Neural cell (in vitro differentiated cells): ENCODE results near the gene CHRM4. TPM values are rescaled to one million over a fixed set of nuclear protein-coding genes. Genes with fewer than 3 reads are reported as not detected.

Source experiments
- H2AFZ ChIP-seq: fragments of 200-600, 300-800 bp; sonication (generic), shearing (Covaris generic); 2 replicates; pipeline ENCODE4 v1.6.0; 2014; ENCODE audit warnings: low read depth, mild to moderate bottlenecking, antibody characterized with exemption, low read length, moderate library complexity
- H3F3A ChIP-seq: fragments of 200-600 bp; shearing (Covaris generic); 2 replicates; pipeline ENCODE4 v1.6.1; 2016; ENCODE audit warnings: mild to moderate bottlenecking, moderate library complexity, mixed read lengths, antibody characterized with exemption, low read length; ENCODE audit not compliant: insufficient read depth, poor library complexity, severe bottlenecking
- H3K27ac ChIP-seq: fragments of 200-600, 300-800 bp; sonication (generic), shearing (Covaris generic); 2 replicates; pipeline ENCODE4 v1.5.1; 2014; ENCODE audit warnings: mild to moderate bottlenecking, low read length, moderate library complexity
- H3K27me3 ChIP-seq: fragments of 300-800, 200-600 bp; sonication (generic), shearing (Covaris generic); 2 replicates; pipeline ENCODE4 v1.6.0; 2014; ENCODE audit warnings: mild to moderate bottlenecking, low read depth, low read length, moderate library complexity; ENCODE audit not compliant: insufficient read depth
- H3K36me3 ChIP-seq: fragments of 300-800, 200-600 bp; sonication (generic), shearing (Covaris generic); 2 replicates; pipeline ENCODE4 v1.5.1; 2014; ENCODE audit warnings: mild to moderate bottlenecking, antibody characterized with exemption, low read length, moderate library complexity; ENCODE audit not compliant: insufficient read depth
- H3K4me2 ChIP-seq: fragments of 300-800, 200-600 bp; sonication (generic), shearing (Covaris generic); 2 replicates; pipeline ENCODE4 v1.6.0; 2014; ENCODE audit warnings: mild to moderate bottlenecking, low read length
- H3K4me3 ChIP-seq: fragments of 300-800, 200-600 bp; sonication (generic), shearing (Covaris generic); 2 replicates; pipeline ENCODE4 v1.5.1; 2014; ENCODE audit warnings: mild to moderate bottlenecking, low read length, moderate library complexity
- H3K79me2 ChIP-seq: fragments of 200-600 bp; shearing (Covaris generic); replicated peaks from 2 replicates; pipeline ENCODE4 v1.6.0; 2014; ENCODE audit warnings: mild to moderate bottlenecking, low read length, moderate library complexity; ENCODE audit not compliant: insufficient read depth
- H3K9ac ChIP-seq: fragments of 300-800, 200-600 bp; sonication (generic), shearing (Covaris generic); 2 replicates; pipeline ENCODE4 v1.6.1; 2016; ENCODE audit warnings: mild to moderate bottlenecking, low read length, mixed read lengths
- H3K9me2 ChIP-seq: fragments of 200-600 bp; shearing (Covaris generic); 2 replicates; pipeline ENCODE4 v1.6.1; 2016; ENCODE audit warnings: mild to moderate bottlenecking, low read length, mixed read lengths; ENCODE audit not compliant: insufficient read depth
- H3K9me3 ChIP-seq: fragments of 200-600, 300-800 bp; sonication (generic), shearing (Covaris generic); 2 replicates; pipeline ENCODE4 v1.6.1; 2016; ENCODE audit warnings: mild to moderate bottlenecking, mixed run types, low read length, moderate library complexity, mixed read lengths
- H4K20me1 ChIP-seq: fragments of 200-600 bp; shearing (Covaris generic); 2 replicates; pipeline ENCODE4 v1.6.1; 2016; ENCODE audit warnings: mild to moderate bottlenecking, mixed run types; ENCODE audit not compliant: insufficient read depth
- EP300 ChIP-seq: fragments of 450-650 bp; conservative IDR thresholded peaks from 2 replicates; pipeline ENCODE4 v1.6.1; 2014; ENCODE audit warnings: antibody characterized with exemption, mild to moderate bottlenecking, moderate library complexity; ENCODE audit not compliant: poor library complexity, severe bottlenecking
- EZH2 ChIP-seq: fragments of 200-600, 300-800 bp; shearing (Covaris generic), sonication (generic); IDR thresholded peaks from 2 replicates; pipeline ENCODE4 v1.6.1; 2014; ENCODE audit warnings: antibody characterized with exemption, low read length, borderline replicate concordance, mild to moderate bottlenecking; ENCODE audit not compliant: insufficient read depth, poor library complexity, severe bottlenecking
- MXI1 ChIP-seq: fragments of 450-650 bp; conservative IDR thresholded peaks from 2 replicates; pipeline ENCODE4 v1.6.1; 2014; ENCODE audit warnings: antibody characterized with exemption, mild to moderate bottlenecking; ENCODE audit not compliant: poor library complexity, severe bottlenecking
- POLR2AphosphoS5 ChIP-seq: IDR thresholded peaks from 2 replicates; pipeline ENCODE4 v1.6.1; 2012
- RAD21 ChIP-seq: fragments of 450-650 bp; conservative IDR thresholded peaks from 2 replicates; pipeline ENCODE4 v1.6.1; 2014; ENCODE audit warnings: antibody characterized with exemption, mild to moderate bottlenecking, moderate library complexity
- SMC3 ChIP-seq: fragments of 450-650 bp; conservative IDR thresholded peaks from 2 replicates; pipeline ENCODE4 v1.6.1; 2014; ENCODE audit warnings: antibody characterized with exemption, mild to moderate bottlenecking, moderate library complexity; ENCODE audit not compliant: poor library complexity
- TAF1 ChIP-seq: IDR thresholded peaks from 2 replicates; pipeline ENCODE4 v1.6.1; 2012; ENCODE audit warnings: low read depth
- polyA plus RNA-seq: library from polyadenylated mRNA; depleted of rRNA; stranded (reverse); fragments of >200 nt; gene quantifications from 2 replicates; pipeline ENCODE4 v1.2.3, GENCODE V29; 2014
- TF ChIP-seq, protein P1 (sequence below): IDR thresholded peaks from 2 replicates; pipeline ENCODE4 v1.6.1; 2012; ENCODE audit warnings: borderline replicate concordance
- TF ChIP-seq, protein P2 (sequence below): fragments of 450-650 bp; IDR thresholded peaks from 2 replicates; pipeline ENCODE4 v1.5.1; 2014; ENCODE audit warnings: antibody characterized with exemption, mild to moderate bottlenecking, moderate library complexity; ENCODE audit not compliant: poor library complexity, severe bottlenecking

CHRM4 gene
- polyA plus RNA-seq, 1 donor from 2014 or later = 8.2 TPM

DNA sequence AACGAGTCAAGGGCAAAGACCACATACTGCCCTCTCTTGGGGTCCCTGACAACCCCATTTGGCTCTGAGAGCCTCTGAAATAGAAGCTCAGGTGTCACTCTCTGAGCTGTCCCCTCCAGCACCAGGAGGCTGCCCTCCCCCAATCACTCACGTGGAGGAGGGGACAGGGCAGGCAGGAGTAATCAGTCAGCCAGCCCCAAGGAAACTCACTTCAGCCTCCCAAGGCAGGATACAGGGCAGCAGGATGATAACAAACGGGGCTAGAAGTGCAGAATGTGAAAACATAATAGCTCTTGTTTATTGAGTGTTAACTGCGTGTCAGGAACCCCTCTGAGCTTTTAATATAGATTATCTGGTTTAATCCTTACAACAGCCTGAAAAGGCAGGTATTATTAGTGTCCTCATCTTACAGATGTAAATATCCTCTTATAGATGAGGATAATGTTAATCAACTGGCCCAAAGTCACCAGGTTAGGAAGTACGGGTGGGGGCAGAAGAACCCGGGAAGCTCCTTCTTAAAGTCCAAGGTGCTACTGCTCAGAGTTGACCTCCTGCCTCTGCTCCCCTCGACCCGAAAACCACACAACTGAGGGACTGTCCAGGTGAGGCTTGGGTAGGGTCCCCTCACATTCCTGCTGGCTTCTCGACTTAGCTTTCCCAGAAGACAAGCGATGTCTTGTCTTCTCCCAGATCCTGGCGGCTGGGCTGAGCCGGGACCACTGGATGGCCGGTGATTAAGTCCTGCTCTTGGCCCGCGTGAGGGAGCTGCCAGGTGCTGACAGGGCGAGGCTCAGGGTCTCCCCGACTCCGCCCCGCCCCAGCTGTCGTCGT lies 2.7 kb downstream of the CHRM4 start:
- H3K9me2 ChIP-seq = no peaks in the 10 kb centered on the region
- no peaks in the 10 kb centered on the region for H4K20me1 ChIP-seq
- H3K9ac ChIP-seq = peak overlapping the region; percentile 42
- no peak overlapping the region for H3K4me2 ChIP-seq
- no peak overlapping the region for H2AFZ ChIP-seq
- H3K9me3 ChIP-seq = no peaks in the 10 kb centered on the region
- H3K36me3 ChIP-seq = no peaks in the 10 kb centered on the region
- H3K27me3 ChIP-seq = peaks cover 48% of the 10 kb centered on the region
- no peaks in the 10 kb centered on the region for H3F3A ChIP-seq
- peak overlapping the region; percentile 71 for H3K4me3 ChIP-seq
- no peak for TF ChIP-seq SMC3
- TF ChIP-seq POLR2AphosphoS5 = no peak
- TF ChIP-seq MXI1 = no peak
- TF ChIP-seq RAD21 = no peak
- TF ChIP-seq, protein P1, sequence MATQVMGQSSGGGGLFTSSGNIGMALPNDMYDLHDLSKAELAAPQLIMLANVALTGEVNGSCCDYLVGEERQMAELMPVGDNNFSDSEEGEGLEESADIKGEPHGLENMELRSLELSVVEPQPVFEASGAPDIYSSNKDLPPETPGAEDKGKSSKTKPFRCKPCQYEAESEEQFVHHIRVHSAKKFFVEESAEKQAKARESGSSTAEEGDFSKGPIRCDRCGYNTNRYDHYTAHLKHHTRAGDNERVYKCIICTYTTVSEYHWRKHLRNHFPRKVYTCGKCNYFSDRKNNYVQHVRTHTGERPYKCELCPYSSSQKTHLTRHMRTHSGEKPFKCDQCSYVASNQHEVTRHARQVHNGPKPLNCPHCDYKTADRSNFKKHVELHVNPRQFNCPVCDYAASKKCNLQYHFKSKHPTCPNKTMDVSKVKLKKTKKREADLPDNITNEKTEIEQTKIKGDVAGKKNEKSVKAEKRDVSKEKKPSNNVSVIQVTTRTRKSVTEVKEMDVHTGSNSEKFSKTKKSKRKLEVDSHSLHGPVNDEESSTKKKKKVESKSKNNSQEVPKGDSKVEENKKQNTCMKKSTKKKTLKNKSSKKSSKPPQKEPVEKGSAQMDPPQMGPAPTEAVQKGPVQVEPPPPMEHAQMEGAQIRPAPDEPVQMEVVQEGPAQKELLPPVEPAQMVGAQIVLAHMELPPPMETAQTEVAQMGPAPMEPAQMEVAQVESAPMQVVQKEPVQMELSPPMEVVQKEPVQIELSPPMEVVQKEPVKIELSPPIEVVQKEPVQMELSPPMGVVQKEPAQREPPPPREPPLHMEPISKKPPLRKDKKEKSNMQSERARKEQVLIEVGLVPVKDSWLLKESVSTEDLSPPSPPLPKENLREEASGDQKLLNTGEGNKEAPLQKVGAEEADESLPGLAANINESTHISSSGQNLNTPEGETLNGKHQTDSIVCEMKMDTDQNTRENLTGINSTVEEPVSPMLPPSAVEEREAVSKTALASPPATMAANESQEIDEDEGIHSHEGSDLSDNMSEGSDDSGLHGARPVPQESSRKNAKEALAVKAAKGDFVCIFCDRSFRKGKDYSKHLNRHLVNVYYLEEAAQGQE = no peak
- no peak for TF ChIP-seq EZH2
- TF ChIP-seq TAF1 = no peak
- TF ChIP-seq, protein P2, sequence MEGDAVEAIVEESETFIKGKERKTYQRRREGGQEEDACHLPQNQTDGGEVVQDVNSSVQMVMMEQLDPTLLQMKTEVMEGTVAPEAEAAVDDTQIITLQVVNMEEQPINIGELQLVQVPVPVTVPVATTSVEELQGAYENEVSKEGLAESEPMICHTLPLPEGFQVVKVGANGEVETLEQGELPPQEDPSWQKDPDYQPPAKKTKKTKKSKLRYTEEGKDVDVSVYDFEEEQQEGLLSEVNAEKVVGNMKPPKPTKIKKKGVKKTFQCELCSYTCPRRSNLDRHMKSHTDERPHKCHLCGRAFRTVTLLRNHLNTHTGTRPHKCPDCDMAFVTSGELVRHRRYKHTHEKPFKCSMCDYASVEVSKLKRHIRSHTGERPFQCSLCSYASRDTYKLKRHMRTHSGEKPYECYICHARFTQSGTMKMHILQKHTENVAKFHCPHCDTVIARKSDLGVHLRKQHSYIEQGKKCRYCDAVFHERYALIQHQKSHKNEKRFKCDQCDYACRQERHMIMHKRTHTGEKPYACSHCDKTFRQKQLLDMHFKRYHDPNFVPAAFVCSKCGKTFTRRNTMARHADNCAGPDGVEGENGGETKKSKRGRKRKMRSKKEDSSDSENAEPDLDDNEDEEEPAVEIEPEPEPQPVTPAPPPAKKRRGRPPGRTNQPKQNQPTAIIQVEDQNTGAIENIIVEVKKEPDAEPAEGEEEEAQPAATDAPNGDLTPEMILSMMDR = no peak
- no peak for TF ChIP-seq EP300
- no peak overlapping the region for H3K27ac ChIP-seq
- no peaks in the 10 kb centered on the region for H3K79me2 ChIP-seq

DNA sequence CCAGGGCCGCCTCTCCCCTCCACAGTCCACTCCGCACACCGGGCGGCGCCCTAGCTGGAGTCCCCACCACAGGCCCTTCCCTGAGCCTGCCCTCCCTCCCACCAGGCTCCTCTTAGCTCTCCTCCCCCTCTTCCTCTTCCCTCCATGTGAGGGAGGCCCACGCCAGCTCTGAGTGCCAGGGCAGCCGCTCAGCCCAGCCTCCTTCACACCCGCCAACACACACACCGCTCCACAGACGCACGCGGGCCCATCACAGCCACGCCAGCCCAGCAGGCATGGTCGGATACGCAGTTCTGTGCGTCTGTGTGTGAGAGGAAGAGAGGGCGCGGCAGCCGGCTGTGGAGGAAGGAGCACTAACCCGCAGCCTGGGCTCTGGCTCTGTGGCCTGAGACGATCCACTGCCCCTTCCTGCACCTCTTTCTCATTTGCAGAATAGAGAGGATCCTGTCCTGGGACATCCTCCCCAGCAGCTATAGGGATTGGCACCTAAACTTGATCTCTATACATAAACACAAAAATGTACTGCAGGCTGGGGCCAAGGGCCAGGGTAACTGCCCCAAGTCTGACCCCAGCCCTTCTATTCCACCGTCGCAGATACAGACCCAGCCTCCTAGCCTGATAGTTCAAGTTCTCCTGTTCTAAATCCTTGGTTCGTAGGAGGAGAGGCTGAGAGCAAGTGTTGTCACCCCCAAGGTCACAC lies 3.5 kb downstream of the CHRM4 start:
- Histone ChIP-seq H3K4me2 (no peak overlapping the region), H3K9me3 (no peaks in the 10 kb centered on the region), H3K79me2 (peaks cover 6% of the 10 kb centered on the region), H3K4me3 (peak overlapping the region; percentile 71), H4K20me1 (no peaks in the 10 kb centered on the region), H3F3A (no peaks in the 10 kb centered on the region), H3K9me2 (no peaks in the 10 kb centered on the region), H3K27ac (no peak overlapping the region), H3K9ac (no peak overlapping the region), H2AFZ (no peak overlapping the region), H3K36me3 (no peaks in the 10 kb centered on the region), H3K27me3 (peaks cover 41% of the 10 kb centered on the region)
- TF ChIP-seq SMC3 (no peak), POLR2AphosphoS5 (no peak), TAF1 (no peak), RAD21 (no peak), MXI1 (no peak), EZH2 (no peak), EP300 (no peak)
- TF ChIP-seq, protein P1 = no peak
- TF ChIP-seq, protein P2 = no peak
